HFF-Myc (cell line): Measurements from ENCODE around the gene WSCD2.

Source experiments
- DNase-seq: peaks from one replicate; pipeline ENCODE4 v3.0.0-alpha.2; 2011; ENCODE audit warnings: low read depth; ENCODE audit errors: extremely low read depth
- H3K4me3 ChIP-seq: replicated peaks from 2 replicates; pipeline ENCODE4 v1.5.1; 2011; ENCODE audit warnings: low read depth, mild to moderate bottlenecking, control low read depth, low read length
- CTCF ChIP-seq: IDR thresholded peaks from 2 replicates; pipeline ENCODE4 v1.5.1; 2012; ENCODE audit warnings: mild to moderate bottlenecking, low read depth, low read length, control low read depth; ENCODE audit errors: missing control alignments

The WSCD2 gene

GRCh38 chr12:108270035-108270848 lies 141.2 kb downstream of the WSCD2 start:
- H3K4me3 ChIP-seq, result no peak overlapping the region
- no peak for DNase-seq
- no peak for TF ChIP-seq CTCF

GRCh38 chr12:108270849-108271143 lies 141.7 kb downstream of the WSCD2 start:
- H3K4me3 ChIP-seq, result no peak overlapping the region
- no peak for DNase-seq
- TF ChIP-seq CTCF, result no peak

- peak; percentile 6 for DNase-seq
- TF ChIP-seq CTCF, result no peak
Measured at GRCh38 chr12:108271951-108272872, 143.1 kb downstream of the WSCD2 start.

GRCh38 chr12:108273217-108273616 lies 144.1 kb downstream of the WSCD2 start:
- DNase-seq, result no peak
- no peak for TF ChIP-seq CTCF
- no peak overlapping the region for H3K4me3 ChIP-seq

More at GRCh38 chr12:108271951-108272872, 143.1 kb downstream of the WSCD2 start:
- no peak overlapping the region for H3K4me3 ChIP-seq

- no peak for TF ChIP-seq CTCF
- no peak for DNase-seq
Measured at GRCh38 chr12:108277613-108278012, 148.5 kb downstream of the WSCD2 start.

GRCh38 chr12:108282160-108282559 lies 153.1 kb downstream of the WSCD2 start:
- no peak for TF ChIP-seq CTCF
- no peak for DNase-seq

More at GRCh38 chr12:108277613-108278012, 148.5 kb downstream of the WSCD2 start:
- H3K4me3 ChIP-seq, result no peak overlapping the region

More at GRCh38 chr12:108282160-108282559, 153.1 kb downstream of the WSCD2 start:
- no peak overlapping the region for H3K4me3 ChIP-seq
